Measurements from ENCODE around the gene NRP1.

Gene NRP1

GRCh38 chr10:33201056-33201780 is 133.2 kb downstream of the NRP1 start:
- no peak for DNase-seq

- no peak for DNase-seq
Observed at GRCh38 chr10:33199731-33200232, 134.7 kb downstream of the NRP1 start.

- DNase-seq: no peak
Observed at GRCh38 chr10:33198610-33199009, 135.9 kb downstream of the NRP1 start.

- DNase-seq: no peak
Observed at GRCh38 chr10:33196710-33197491, 137.6 kb downstream of the NRP1 start.

DNA sequence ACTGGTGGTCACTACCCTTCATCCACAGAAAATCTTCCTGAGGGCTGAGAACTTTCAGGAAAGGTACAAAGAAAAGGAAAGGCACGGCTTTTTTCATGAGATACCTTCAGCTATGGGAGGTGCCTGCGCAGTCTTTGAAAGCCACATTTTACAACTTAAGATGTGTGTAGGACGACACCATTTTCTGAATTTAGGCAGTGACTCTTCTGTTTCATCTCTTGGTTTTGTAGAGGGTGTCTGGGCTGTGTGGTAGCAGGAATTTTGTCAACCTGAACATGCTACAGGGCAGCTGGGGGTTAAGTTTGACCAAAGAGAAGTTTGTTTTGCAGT is 138.1 kb downstream of the NRP1 start:
- no peak for DNase-seq

DNA sequence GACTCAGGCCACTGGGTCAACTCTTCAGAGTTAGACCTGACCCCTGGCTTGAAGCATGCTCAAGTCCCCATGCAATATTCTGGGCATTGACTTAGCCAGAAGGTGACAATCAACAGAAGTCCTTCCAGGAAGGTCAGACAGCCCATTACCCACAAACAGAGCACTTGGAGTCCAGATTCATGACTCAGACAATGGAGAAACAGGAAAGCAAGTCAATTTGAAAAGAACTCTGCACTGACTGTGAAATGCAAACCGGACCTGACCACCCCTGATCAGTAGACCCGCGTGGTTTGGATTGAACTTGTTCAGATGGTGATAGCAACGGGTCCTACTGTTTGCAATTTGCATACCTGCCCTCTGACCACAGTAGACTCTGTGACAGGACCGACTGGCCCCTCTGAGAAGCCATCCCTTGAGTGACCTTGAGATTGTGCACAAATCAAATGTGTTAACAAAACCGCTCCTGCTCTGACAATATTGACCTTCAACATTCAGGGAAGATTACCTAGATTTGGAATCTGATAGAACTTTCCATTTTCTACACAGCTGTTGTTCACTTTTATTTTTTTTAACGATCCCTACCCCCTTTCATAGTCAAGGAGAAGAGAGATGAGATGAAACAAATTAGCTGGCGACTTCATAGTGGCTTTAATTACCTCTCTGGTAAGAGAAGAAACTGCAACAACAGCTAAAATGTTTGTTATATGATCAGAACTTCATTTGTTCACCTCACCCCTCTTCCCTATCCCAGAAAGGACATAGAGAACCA is 138.7 kb downstream of the NRP1 start:
- DNase-seq: no peak

GRCh38 chr10:33193701-33194521 is 140.6 kb downstream of the NRP1 start:
- no peak for DNase-seq

GRCh38 chr10:33193057-33193700 is 141.3 kb downstream of the NRP1 start:
- DNase-seq: peak; percentile 19 to 72 (median 55)

- DNase-seq: no peak
Observed at GRCh38 chr10:33192190-33192589, 142.3 kb downstream of the NRP1 start.

GRCh38 chr10:33190406-33190805 is 144.1 kb downstream of the NRP1 start:
- no peak for DNase-seq

- no peak for DNase-seq
Observed at GRCh38 chr10:33189808-33190207, 144.7 kb downstream of the NRP1 start.

- DNase-seq: no peak
Observed at GRCh38 chr10:33189363-33189762, 145.1 kb downstream of the NRP1 start.

GRCh38 chr10:33187427-33187999 is 147.0 kb downstream of the NRP1 start:
- DNase-seq: no peak

DNA sequence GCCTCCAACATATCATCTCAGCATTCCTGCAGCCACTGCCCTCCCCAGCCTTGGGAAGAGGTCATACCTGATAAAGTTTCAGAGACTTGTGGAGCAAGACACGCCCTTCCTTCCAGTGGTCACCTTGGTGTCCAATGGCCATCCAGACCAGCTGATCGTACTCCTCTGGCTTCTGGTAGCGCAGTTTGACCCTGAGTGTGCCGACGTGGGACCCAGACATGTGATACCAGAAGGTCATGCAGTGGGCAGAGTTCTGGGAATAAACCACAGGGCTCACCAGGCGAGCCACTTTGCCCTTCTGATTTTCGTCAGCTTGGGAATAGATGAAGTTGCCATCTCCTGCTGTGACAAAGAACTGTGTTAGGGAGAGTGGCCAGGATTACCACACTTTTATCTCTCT is 148.3 kb downstream of the NRP1 start:
- no peak for DNase-seq

GRCh38 chr10:33183655-33184054 is 150.8 kb downstream of the NRP1 start:
- DNase-seq: no peak

DNA sequence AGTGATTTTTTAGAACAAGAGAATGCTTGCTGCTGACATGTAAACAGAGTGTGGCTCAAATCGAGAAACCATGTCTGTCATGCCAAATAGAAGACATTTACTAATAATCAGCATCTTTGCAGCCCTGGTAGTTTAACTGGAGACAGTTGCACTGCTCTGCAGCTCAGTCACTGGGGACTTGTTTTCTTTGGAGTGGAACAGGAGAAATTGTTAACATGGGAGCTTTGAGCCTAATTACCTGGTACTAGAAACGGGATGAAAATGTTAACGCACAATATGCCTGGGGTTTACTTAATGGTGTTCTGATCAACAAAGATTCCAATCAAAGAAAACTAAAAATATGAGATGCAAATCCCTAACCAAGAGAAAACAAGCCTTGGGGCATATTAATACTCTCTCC is 153.5 kb downstream of the NRP1 start:
- DNase-seq: no peak

DNA sequence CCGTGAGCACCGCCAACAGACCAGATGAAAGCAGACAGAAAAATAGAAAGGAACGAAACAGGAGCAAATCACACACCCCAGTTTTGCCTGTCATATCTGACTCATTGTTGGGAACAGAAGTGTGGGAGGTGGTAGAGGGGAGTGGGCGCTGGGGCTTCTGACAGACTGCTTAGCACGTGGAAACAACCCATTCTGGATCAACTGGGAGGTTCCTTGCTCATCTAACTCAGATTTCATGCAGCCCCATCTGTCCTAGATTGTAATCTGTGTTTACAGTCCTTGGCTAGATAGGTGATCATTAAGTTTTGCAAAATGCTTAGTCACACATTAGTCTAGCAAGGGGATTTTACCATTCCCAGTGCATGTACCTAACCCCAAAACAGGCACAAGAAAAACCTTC is 154.1 kb downstream of the NRP1 start:
- DNase-seq: no peak

DNA sequence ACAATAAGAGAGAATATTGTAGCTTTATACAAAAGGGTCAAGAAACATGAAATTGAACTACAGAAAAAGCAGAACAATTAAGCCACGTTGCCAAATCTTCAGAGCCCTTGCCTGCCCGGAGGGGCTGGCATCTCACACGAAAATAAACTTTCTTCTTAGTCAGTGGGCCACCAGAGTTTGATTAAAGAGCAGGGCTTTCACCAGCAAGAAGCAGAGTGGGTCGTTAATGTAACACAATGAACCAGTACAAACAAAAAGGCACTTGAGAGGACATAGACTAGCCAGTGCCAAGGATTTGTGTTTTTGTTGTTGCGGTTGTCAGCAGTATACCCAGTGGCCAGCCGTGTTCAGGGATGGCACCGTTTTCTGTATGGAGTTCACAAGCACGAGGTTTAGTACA is 155.4 kb downstream of the NRP1 start:
- DNase-seq: no peak

DNA sequence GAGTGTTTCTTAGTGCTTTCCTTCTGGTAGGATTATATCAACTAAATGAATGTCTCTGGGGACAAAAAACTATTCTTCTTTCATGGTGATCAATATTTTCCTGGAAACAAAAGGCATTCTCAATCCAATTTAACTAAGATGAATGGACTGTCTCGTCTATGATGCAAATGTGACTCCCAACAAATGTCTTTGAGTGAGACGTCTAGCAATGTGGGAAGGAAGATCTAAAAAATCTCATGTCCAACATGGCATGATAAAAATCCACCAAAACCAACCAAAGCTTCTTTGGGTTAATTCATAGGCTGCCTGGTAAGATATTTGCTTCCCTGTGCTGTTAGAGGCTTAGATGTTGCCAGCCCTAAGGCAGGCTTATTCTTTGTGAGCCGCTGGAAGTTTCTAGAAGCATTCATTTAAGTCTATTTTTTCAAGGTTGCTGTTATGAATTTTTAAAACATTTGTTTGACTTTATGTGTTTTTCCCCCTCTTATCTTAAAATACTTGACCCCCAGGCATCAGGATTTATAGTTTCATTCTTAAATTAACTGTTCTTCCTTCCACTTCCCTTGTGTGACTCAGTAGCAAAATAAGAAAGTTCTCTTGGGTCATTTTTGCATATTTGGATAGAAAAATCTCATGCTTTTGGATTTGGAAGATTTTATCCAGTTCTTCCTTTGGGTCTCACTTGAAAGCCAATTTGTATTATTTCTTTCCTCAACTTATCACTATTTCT is 156.3 kb downstream of the NRP1 start:
- no peak for DNase-seq

- no peak for DNase-seq
Observed at GRCh38 chr10:33176688-33177087, 157.8 kb downstream of the NRP1 start.
